Transverse colon (tissue), 4 donors: ENCODE data around the gene SLC4A5. TPM values are rescaled to one million over a fixed set of nuclear protein-coding genes. Genes with fewer than 3 reads are reported as not detected.
A peak's percentile ranks its signal among the peaks of the same experiment; 100 is the strongest.

Source experiments
- DNase-seq: peaks from one replicate; pipeline ENCODE4 v3.0.0-alpha.2; 2019
- H3K27ac ChIP-seq, 4 donors: fragments of 200-600 bp; sonication (generic); 2 replicates each; pipeline ENCODE4 v1.5.1; 2016 to 2018; ENCODE audit warnings: inconsistent platforms in 4 of 4
- H3K27me3 ChIP-seq: fragments of 200-600 bp; sonication (generic); 2 replicates; pipeline ENCODE4 v1.5.1; 2017; ENCODE audit warnings: inconsistent platforms
- H3K36me3 ChIP-seq, 4 donors: fragments of 200-600 bp; sonication (generic); 2 replicates each; pipeline ENCODE4 v1.5.1; 2017 to 2019; ENCODE audit warnings: inconsistent platforms in 4 of 4
- H3K4me1 ChIP-seq, 4 donors: fragments of 200-600 bp; sonication (generic); 2 replicates each; pipeline ENCODE4 v1.5.1; 2017 to 2020; ENCODE audit warnings: inconsistent platforms in 4 of 4
- H3K4me3 ChIP-seq, 4 donors: fragments of 200-600 bp; sonication (generic); 1 replicate in 1 of 4; 2 replicates in 3 of 4; pipeline versions ENCODE4 v1.5.1 to v1.6.1; 2017 to 2019; ENCODE audit warnings: inconsistent platforms in 4 of 4
- H3K9me3 ChIP-seq, 2 donors: fragments of 200-600 bp; sonication (generic); 2 replicates each; pipeline ENCODE4 v1.5.1; 2017 to 2019; ENCODE audit warnings: inconsistent platforms in 2 of 2
- CTCF ChIP-seq, 5 experiments: fragments of 200-600 bp in 3 of 5; fragments of 450-650 bp in 2 of 5; sonication (generic) in 3 of 5; IDR thresholded peaks; 1 replicate in 2 of 5; 2 replicates in 3 of 5; pipeline ENCODE4 v1.5.1; 2016 to 2017; ENCODE audit warnings: antibody characterized with exemption in 5 of 5, inconsistent platforms in 3 of 5, mild to moderate bottlenecking in 2 of 5, moderate library complexity in 1 of 5
- EP300 ChIP-seq: sonication (generic); formaldehyde crosslinking; IDR thresholded peaks from one replicate; pipeline ENCODE4 v1.6.1; 2017; ENCODE audit warnings: antibody characterized with exemption, low read depth
- POLR2A ChIP-seq: fragments of 450-650 bp; IDR thresholded peaks from one replicate; pipeline ENCODE4 v1.6.1; 2016; ENCODE audit warnings: antibody characterized with exemption, mild to moderate bottlenecking, moderate library complexity
- POLR2AphosphoS5 ChIP-seq, 3 donors: sonication (generic); formaldehyde crosslinking; IDR thresholded peaks; one replicate each; pipeline ENCODE4 v1.6.1; 2016; ENCODE audit warnings: antibody characterized with exemption in 3 of 3
- WGBS, 2 donors: methylation state at CpG; one replicate each; pipeline ENCODE4 v1.1.5; 2018; ENCODE audit warnings: low coverage in 1 of 2; 5-methylcytosine and 5-hydroxymethylcytosine counted together
- in situ Hi-C, 4 donors: fragments of 200-750 bp; cut with MboI; loops; one replicate each; pipeline versions ENCODE4 v1.15.0 to v1.15.1; 2017; ENCODE audit warnings: low sequenced_read_pairs in 3 of 4, low pct_ligation_motif_present in 1 of 4, low pct_unique_long_range_greater_than_20kb in 1 of 4
- intact Hi-C: fragments of 100-400 bp; cut with DNase I; formaldehyde crosslinking; loops from one replicate; pipeline ENCODE4 v1.15.1; 2023; ENCODE audit warnings: low total_unique reads
- total RNA-seq, 4 donors: library from RNA; depleted of rRNA; stranded (reverse); fragments of >200 nt; gene quantifications; one replicate each; pipeline ENCODE4 v1.1.0, GENCODE V29; 2016

The SLC4A5 gene
- total RNA-seq, 4 donors from 2014 or later = 0.37 to 6.1 (median 3.5) TPM

GRCh38 chr2:74291886-74292621 lies 51.2 kb downstream of the SLC4A5 start:
- H3K4me1 ChIP-seq = peaks cover 0 to 7% (median 1%) of the 10 kb centered on the region in 4 donors
- in situ Hi-C loops (no loop called here), intact Hi-C loops (no loop called here)
- no peak overlapping the region for H3K27ac ChIP-seq
- TF ChIP-seq EP300 (no peak), POLR2AphosphoS5 (IDR thresholded peaks at IDR 0.05) (no peak), CTCF (IDR thresholded peaks at IDR 0.05) (no peak), POLR2A (no peak)
- H3K9me3 ChIP-seq = no peaks in the 10 kb centered on the region
- no peak overlapping the region for H3K4me3 ChIP-seq
- no peak for DNase-seq
- H3K36me3 ChIP-seq = no peaks in the 10 kb centered on the region
- no peaks in the 10 kb centered on the region for H3K27me3 ChIP-seq
- 92 to 100% methylated on average over 2 to 6 of the region's 6 CpGs for WGBS, 2 donors

- H3K27ac ChIP-seq = no peak overlapping the region
- TF ChIP-seq EP300 (no peak), POLR2AphosphoS5 (IDR thresholded peaks at IDR 0.05) (no peak), POLR2A (no peak), CTCF (IDR thresholded peaks at IDR 0.05) (no peak)
- in situ Hi-C loops (no loop called here), intact Hi-C loops (no loop called here)
- no peaks in the 10 kb centered on the region for H3K9me3 ChIP-seq
- H3K4me3 ChIP-seq = no peak overlapping the region
- peaks cover 0 to 7% (median 1%) of the 10 kb centered on the region in 4 donors for H3K4me1 ChIP-seq
- 65 to 100% methylated on average over 1 to 2 of the region's 2 CpGs for WGBS, 2 donors
- DNase-seq = no peak
- H3K27me3 ChIP-seq = no peaks in the 10 kb centered on the region
- H3K36me3 ChIP-seq = no peaks in the 10 kb centered on the region
These were observed 52.0 kb downstream of the SLC4A5 start for GRCh38 chr2:74291218-74291544.

GRCh38 chr2:74290466-74291217 lies 52.6 kb downstream of the SLC4A5 start:
- Histone ChIP-seq H3K27ac (peak overlapping the region in 1 of 4 donors; percentile 25), H3K36me3 (no peaks in the 10 kb centered on the region), H3K27me3 (no peaks in the 10 kb centered on the region), H3K9me3 (no peaks in the 10 kb centered on the region), H3K4me3 (no peak overlapping the region), H3K4me1 (peaks cover 0 to 7% (median 1%) of the 10 kb centered on the region in 4 donors)
- WGBS, 2 donors = 40% methylated on average over 4 of the region's 4 CpGs; no CpG with 5 or more reads in 1 of the 2 donors
- intact Hi-C loops (no loop called here), in situ Hi-C loops (no loop called here)
- peak in 2 of 5 experiments; percentile 9 to 16 for TF ChIP-seq CTCF (IDR thresholded peaks at IDR 0.05)
- TF ChIP-seq POLR2AphosphoS5 (IDR thresholded peaks at IDR 0.05) = no peak
- DNase-seq = peak; percentile 37

GRCh38 chr2:74290066-74290465 lies 53.1 kb downstream of the SLC4A5 start:
- Histone ChIP-seq H3K4me3 (no peak overlapping the region), H3K27me3 (no peaks in the 10 kb centered on the region), H3K36me3 (no peaks in the 10 kb centered on the region), H3K27ac (no peak overlapping the region), H3K4me1 (peaks cover 0 to 7% (median 1%) of the 10 kb centered on the region in 4 donors), H3K9me3 (no peaks in the 10 kb centered on the region)
- 85 to 86% methylated on average over 1 to 3 of the region's 3 CpGs for WGBS, 2 donors
- no peak for DNase-seq
- TF ChIP-seq EP300 (no peak), POLR2AphosphoS5 (IDR thresholded peaks at IDR 0.05) (no peak), POLR2A (no peak), CTCF (IDR thresholded peaks at IDR 0.05) (no peak)
- in situ Hi-C loops = no loop called here
- intact Hi-C loops = no loop called here
